CD4-positive, alpha-beta memory T cell (primary cell): ENCODE data around the gene CKAP2. TPM values are rescaled to one million over a fixed set of nuclear protein-coding genes. Genes with fewer than 3 reads are reported as not detected.
"Not testable (repeated sequence)": the region's sequence is repeated elsewhere in the genome, so short reads cannot be mapped to it uniquely, and the experiment has no call there.

Experiments used
- CTCF ChIA-PET: fragments of 350-600 bp; sonication (Branson Sonifier 250); formaldehyde crosslinking; loops from one replicate; lab custom pipeline; 2021; ENCODE audit warnings: inconsistent platforms; ENCODE audit not compliant: partially characterized antibody; lab: Charles Lee
- POLR2A ChIA-PET: fragments of 350-600 bp; sonication (Branson Sonifier 250); formaldehyde crosslinking; loops from one replicate; lab custom pipeline; 2021; ENCODE audit not compliant: partially characterized antibody; lab: Charles Lee
- DNase-seq, 5 donors: peaks; one replicate each; pipeline versions ENCODE4 v3.0.0 to v3.0.0-alpha.2; 2020 to 2022; ENCODE audit warnings: mixed read lengths in 1 of 5
- H3K27ac ChIP-seq: one replicate; pipeline ENCODE4 v1.7.0; 2013; ENCODE audit warnings: low read depth, low read length
- H3K27me3 ChIP-seq: 2 replicates; pipeline ENCODE4 v1.7.0; 2013; ENCODE audit warnings: mild to moderate bottlenecking, low read length, moderate library complexity; ENCODE audit not compliant: insufficient read depth
- H3K36me3 ChIP-seq: 2 replicates; pipeline ENCODE4 v1.7.0; 2013; ENCODE audit warnings: mild to moderate bottlenecking, low read length, moderate library complexity; ENCODE audit not compliant: insufficient read depth
- H3K4me1 ChIP-seq: 2 replicates; pipeline ENCODE4 v1.7.0; 2013; ENCODE audit warnings: mild to moderate bottlenecking, low read length, moderate library complexity; ENCODE audit not compliant: insufficient read depth
- H3K4me3 ChIP-seq, 2 donors: one replicate each; pipeline ENCODE4 v1.7.0; 2013; ENCODE audit warnings: low read length in 2 of 2, mild to moderate bottlenecking in 1 of 2
- H3K9me3 ChIP-seq, 2 donors: one replicate each; pipeline ENCODE4 v1.7.0; 2013; ENCODE audit warnings: low read length in 2 of 2, control low read depth in 1 of 2; ENCODE audit not compliant: control insufficient read depth in 1 of 2
- H3K27ac Mint-ChIP-seq, 7 donors: one replicate each; pipeline ENCODE4 v1.8.0; 2020 to 2021; ENCODE audit warnings: mixed read lengths in 7 of 7, mild to moderate bottlenecking in 6 of 7, inconsistent platforms in 3 of 7, moderate library complexity in 3 of 7
- H3K27me3 Mint-ChIP-seq, 2 donors: one replicate each; pipeline ENCODE4 v1.8.0; 2020 to 2021; ENCODE audit warnings: mixed read lengths in 2 of 2
- H3K36me3 Mint-ChIP-seq, 2 donors: one replicate each; pipeline ENCODE4 v1.8.0; 2020 to 2021; ENCODE audit warnings: mixed read lengths in 2 of 2, inconsistent platforms in 1 of 2, mild to moderate bottlenecking in 1 of 2
- H3K4me1 Mint-ChIP-seq, 4 donors: one replicate each; pipeline ENCODE4 v1.8.0; 2020 to 2021; ENCODE audit warnings: mixed read lengths in 4 of 4, mild to moderate bottlenecking in 1 of 4
- H3K4me3 Mint-ChIP-seq, 8 donors: one replicate each; pipeline ENCODE4 v1.8.0; 2020 to 2021; ENCODE audit warnings: mixed read lengths in 8 of 8, mild to moderate bottlenecking in 7 of 8, moderate library complexity in 6 of 8, inconsistent platforms in 3 of 8
- H3K9me3 Mint-ChIP-seq, 8 donors: one replicate each; pipeline ENCODE4 v1.8.0; 2020 to 2021; ENCODE audit warnings: mixed read lengths in 8 of 8, mild to moderate bottlenecking in 5 of 8, inconsistent platforms in 3 of 8, moderate library complexity in 1 of 8
- intact Hi-C: fragments of 100-400 bp; cut with micrococcal nuclease; formaldehyde crosslinking; loops from one replicate; pipeline ENCODE4 v1.15.1; 2023
- polyA plus RNA-seq, 2 donors: library from polyadenylated mRNA; unstranded; fragments of 300-500 nt; fragmentation: Illumina TruSeq; gene quantifications; one replicate each; pipeline ENCODE4 v1.2.3, GENCODE V29; 2021
- total RNA-seq, 2 experiments: library from RNA; stranded (reverse); gene quantifications; one replicate each; pipeline ENCODE4 v1.2.3, GENCODE V29; 2021

Gene CKAP2
- total and polyA plus RNA-seq, 4 experiments from 2014 or later = 13.1 to 18.2 (median 16.9) TPM

DNA sequence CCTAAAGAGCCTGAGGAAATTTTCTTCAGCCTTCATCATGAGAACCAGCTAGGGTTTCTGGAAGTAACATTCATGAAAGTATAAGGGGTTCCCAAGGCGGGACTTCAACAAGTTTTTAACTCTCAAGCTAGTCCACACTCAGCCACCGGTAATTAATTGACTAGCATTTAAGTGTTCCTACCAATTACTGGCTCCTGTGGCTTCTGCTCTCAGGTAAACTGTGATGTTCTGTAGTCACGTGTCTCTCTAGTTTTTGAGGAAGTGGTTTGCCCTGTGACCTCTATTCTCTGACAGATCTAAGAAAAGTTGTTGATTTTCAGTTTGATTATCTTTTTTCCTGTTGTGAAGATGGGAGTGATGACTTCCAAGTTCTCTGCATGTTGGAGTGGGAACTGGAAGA, 42.7 kb downstream of the CKAP2 start:
- H3K27me3 ChIP-seq, H3K4me1 Mint-ChIP-seq, H3K36me3 ChIP-seq, H3K27ac ChIP-seq, POLR2A ChIA-PET, intact Hi-C loops, H3K27me3 Mint-ChIP-seq, H3K4me1 ChIP-seq, H3K4me3 ChIP-seq, H3K27ac Mint-ChIP-seq, H3K9me3 ChIP-seq, CTCF ChIA-PET, H3K36me3 Mint-ChIP-seq: not testable (repeated sequence)
- Mint-ChIP-seq H3K9me3 (peaks cover 0 to 18% (median 9%) of the 10 kb centered on the region in 8 donors), H3K4me3 (peak overlapping the region in 1 of 8 donors; percentile 7)
- peak in 1 of 5 donors; percentile 0 for DNase-seq

DNA sequence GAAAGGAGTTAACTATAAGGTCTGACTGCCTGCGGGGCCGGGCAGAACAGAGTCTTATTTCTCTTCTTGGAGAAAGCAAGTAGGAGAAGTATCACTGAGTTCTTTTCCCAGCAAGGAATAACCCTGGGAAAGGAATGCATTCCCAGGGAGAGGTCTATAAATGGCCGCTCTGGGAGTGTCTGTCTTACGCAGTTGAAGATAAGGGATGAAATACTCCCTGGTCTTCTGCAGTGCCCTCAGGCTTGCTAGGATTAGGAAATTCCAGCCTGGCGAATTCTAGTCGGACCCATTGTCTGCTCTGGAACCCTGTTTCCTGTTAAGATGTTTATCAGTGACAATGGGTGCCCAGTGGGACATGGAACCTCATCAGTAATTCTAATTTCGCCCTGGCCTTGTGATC, 47.0 kb downstream of the CKAP2 start:
- H3K27me3 Mint-ChIP-seq, POLR2A ChIA-PET, H3K27me3 ChIP-seq, H3K36me3 Mint-ChIP-seq, H3K36me3 ChIP-seq, H3K9me3 ChIP-seq, DNase-seq, intact Hi-C loops, H3K27ac ChIP-seq, H3K4me3 Mint-ChIP-seq, H3K4me1 ChIP-seq, H3K4me1 Mint-ChIP-seq, CTCF ChIA-PET, H3K4me3 ChIP-seq, H3K27ac Mint-ChIP-seq: not testable (repeated sequence)
- peaks cover 2 to 19% (median 15%) of the 10 kb centered on the region in 8 donors for H3K9me3 Mint-ChIP-seq

GRCh38 chr13:52505843-52506242, 50.6 kb downstream of the CKAP2 start:
- H3K36me3 ChIP-seq, H3K27ac Mint-ChIP-seq, H3K4me3 ChIP-seq, H3K4me3 Mint-ChIP-seq, H3K27me3 Mint-ChIP-seq, H3K27ac ChIP-seq, intact Hi-C loops, DNase-seq, H3K9me3 ChIP-seq, H3K27me3 ChIP-seq, H3K4me1 Mint-ChIP-seq, H3K4me1 ChIP-seq, H3K36me3 Mint-ChIP-seq, POLR2A ChIA-PET, CTCF ChIA-PET: not testable (repeated sequence)
- peaks cover 0 to 21% (median 16%) of the 10 kb centered on the region in 8 donors for H3K9me3 Mint-ChIP-seq

- H3K27me3 ChIP-seq, DNase-seq, intact Hi-C loops, H3K36me3 ChIP-seq, H3K4me3 ChIP-seq, H3K36me3 Mint-ChIP-seq, H3K27me3 Mint-ChIP-seq, H3K9me3 ChIP-seq, POLR2A ChIA-PET, H3K27ac Mint-ChIP-seq, H3K27ac ChIP-seq, H3K4me1 Mint-ChIP-seq, H3K4me1 ChIP-seq, H3K4me3 Mint-ChIP-seq, CTCF ChIA-PET: not testable (repeated sequence)
- H3K9me3 Mint-ChIP-seq = peaks cover 0 to 14% (median 8%) of the 10 kb centered on the region in 8 donors
These were observed 54.3 kb downstream of the CKAP2 start for GRCh38 chr13:52509532-52509931.

DNA sequence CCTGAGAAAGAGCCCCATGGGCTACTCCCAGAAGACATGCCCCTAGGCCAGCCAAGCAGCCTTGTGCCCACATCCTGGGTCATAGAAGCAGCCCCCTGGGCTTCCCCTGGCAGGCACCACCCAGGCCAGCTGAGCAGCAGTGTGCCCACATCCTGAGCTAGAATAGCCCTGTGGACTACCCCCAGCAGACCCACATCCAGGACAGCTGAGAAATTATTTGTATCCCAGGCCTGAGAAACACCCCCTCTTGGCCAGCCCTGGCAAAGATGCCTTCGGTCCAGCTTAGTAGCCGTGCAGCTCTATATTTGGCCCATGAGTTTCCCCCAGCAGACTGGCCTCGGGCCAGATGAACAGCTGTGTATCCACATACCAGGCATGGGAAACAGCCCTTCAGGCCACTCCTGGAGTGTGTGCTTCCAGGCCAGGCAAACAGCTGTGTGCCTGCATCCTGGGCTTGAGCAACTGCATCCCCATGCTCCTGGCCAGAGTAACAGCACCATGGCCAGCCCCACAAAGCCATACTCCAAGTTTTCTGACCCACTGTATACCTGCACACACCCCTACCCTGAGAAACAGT, 55.0 kb downstream of the CKAP2 start:
- H3K4me3 ChIP-seq, H3K9me3 ChIP-seq, DNase-seq, H3K27me3 Mint-ChIP-seq, H3K4me1 Mint-ChIP-seq, CTCF ChIA-PET, H3K4me3 Mint-ChIP-seq, H3K27ac Mint-ChIP-seq, H3K36me3 Mint-ChIP-seq, H3K4me1 ChIP-seq, intact Hi-C loops, POLR2A ChIA-PET, H3K27ac ChIP-seq, H3K27me3 ChIP-seq, H3K36me3 ChIP-seq: not testable (repeated sequence)
- peaks cover 0 to 14% (median 8%) of the 10 kb centered on the region in 8 donors for H3K9me3 Mint-ChIP-seq

- H3K36me3 Mint-ChIP-seq, H3K27me3 Mint-ChIP-seq, H3K4me1 ChIP-seq, CTCF ChIA-PET, H3K27me3 ChIP-seq, H3K4me3 Mint-ChIP-seq, H3K4me3 ChIP-seq, H3K4me1 Mint-ChIP-seq, DNase-seq, H3K27ac ChIP-seq, H3K9me3 ChIP-seq, intact Hi-C loops, H3K27ac Mint-ChIP-seq, POLR2A ChIA-PET, H3K36me3 ChIP-seq: not testable (repeated sequence)
- peaks cover 0 to 14% (median 8%) of the 10 kb centered on the region in 8 donors for H3K9me3 Mint-ChIP-seq
These were observed 56.3 kb downstream of the CKAP2 start for GRCh38 chr13:52511598-52511997.

- H3K27ac Mint-ChIP-seq, H3K4me1 Mint-ChIP-seq, H3K9me3 ChIP-seq, H3K36me3 ChIP-seq, H3K27ac ChIP-seq, CTCF ChIA-PET, H3K4me3 ChIP-seq, H3K4me1 ChIP-seq, intact Hi-C loops, H3K27me3 ChIP-seq, H3K36me3 Mint-ChIP-seq, H3K4me3 Mint-ChIP-seq, POLR2A ChIA-PET, H3K27me3 Mint-ChIP-seq: not testable (repeated sequence)
- DNase-seq = peak in 1 of 5 donors; percentile 9
- peaks cover 0 to 14% (median 7%) of the 10 kb centered on the region in 8 donors for H3K9me3 Mint-ChIP-seq
These were observed 58.8 kb downstream of the CKAP2 start for GRCh38 chr13:52513957-52514596.
